PC-3 (cell line): ENCODE data around the gene NAT16.

Experiments
- EZH2phosphoT487 ChIP-seq: fragments of 300-600 bp; sonication (generic); IDR thresholded peaks from 2 replicates; pipeline ENCODE4 v1.6.1; 2018; ENCODE audit warnings: mild to moderate bottlenecking, antibody characterized with exemption, low read length, borderline replicate concordance
- TF ChIP-seq, protein P1 (sequence below): fragments of 300-600 bp; sonication (generic); conservative IDR thresholded peaks from 2 replicates; pipeline ENCODE4 v1.5.1; 2017; ENCODE audit warnings: antibody characterized with exemption, low read depth, mild to moderate bottlenecking, low read length

GRCh38 chr7:101128040-101128834, 51.9 kb downstream of the NAT16 start:
- TF ChIP-seq, protein P1, sequence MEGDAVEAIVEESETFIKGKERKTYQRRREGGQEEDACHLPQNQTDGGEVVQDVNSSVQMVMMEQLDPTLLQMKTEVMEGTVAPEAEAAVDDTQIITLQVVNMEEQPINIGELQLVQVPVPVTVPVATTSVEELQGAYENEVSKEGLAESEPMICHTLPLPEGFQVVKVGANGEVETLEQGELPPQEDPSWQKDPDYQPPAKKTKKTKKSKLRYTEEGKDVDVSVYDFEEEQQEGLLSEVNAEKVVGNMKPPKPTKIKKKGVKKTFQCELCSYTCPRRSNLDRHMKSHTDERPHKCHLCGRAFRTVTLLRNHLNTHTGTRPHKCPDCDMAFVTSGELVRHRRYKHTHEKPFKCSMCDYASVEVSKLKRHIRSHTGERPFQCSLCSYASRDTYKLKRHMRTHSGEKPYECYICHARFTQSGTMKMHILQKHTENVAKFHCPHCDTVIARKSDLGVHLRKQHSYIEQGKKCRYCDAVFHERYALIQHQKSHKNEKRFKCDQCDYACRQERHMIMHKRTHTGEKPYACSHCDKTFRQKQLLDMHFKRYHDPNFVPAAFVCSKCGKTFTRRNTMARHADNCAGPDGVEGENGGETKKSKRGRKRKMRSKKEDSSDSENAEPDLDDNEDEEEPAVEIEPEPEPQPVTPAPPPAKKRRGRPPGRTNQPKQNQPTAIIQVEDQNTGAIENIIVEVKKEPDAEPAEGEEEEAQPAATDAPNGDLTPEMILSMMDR, result no peak
- TF ChIP-seq EZH2phosphoT487, result no peak
